ENCODE results near the gene ZNF778.

GRCh38 chr16:89241187-89242007 lies 23.9 kb downstream of the ZNF778 start:
- TF ChIP-seq CTCF (tag by site-specific recombination; IDR thresholded peaks at IDR 0.05) (no peak), ZBTB49 (tag by site-specific recombination; IDR thresholded peaks at IDR 0.05; ENCODE audit: low read depth) (no peak), ZIC2 (tag by site-specific recombination; IDR thresholded peaks at IDR 0.05) (no peak)
